Measurements from ENCODE around the gene TMEM178A.

- no peak for TF ChIP-seq CTCF (IDR thresholded peaks at IDR 0.05; ENCODE audit: insufficient read depth, low read depth, low read length)
- TF ChIP-seq EZH2 (IDR thresholded peaks at IDR 0.05; ENCODE audit: insufficient read depth, low read length) = no peak
These were observed 70.9 kb downstream of the TMEM178A start for GRCh38 chr2:39736640-39737039.
